ENCODE results near the gene PGAM2. TPM values are rescaled to one million over a fixed set of nuclear protein-coding genes. Genes with fewer than 3 reads are reported as not detected.

PGAM2 gene
- total RNA-seq, 1 experiment from 2014 or later, result not detected

- DNase-seq (ENCODE audit: low read depth), result no peak
These were observed 38.8 kb upstream of the PGAM2 start, which contains the start of gene AEBP1 for GRCh38 chr7:44103923-44104859. TSS of gene AEBP1 (plus strand) at chr7:44104345. CDS start at chr7:44104666, 321 bp downstream.

- no peak for DNase-seq (ENCODE audit: low read depth)
These were observed 38.2 kb upstream of the PGAM2 start for GRCh38 chr7:44103566-44103922.

- DNase-seq (ENCODE audit: low read depth), result no peak
These were observed 37.6 kb upstream of the PGAM2 start for GRCh38 chr7:44102846-44103565.

- peak; percentile 54 for DNase-seq (ENCODE audit: low read depth)
These were observed 36.8 kb upstream of the PGAM2 start for GRCh38 chr7:44101966-44102845.

GRCh38 chr7:44101303-44101965, 36.1 kb upstream of the PGAM2 start:
- no peak for DNase-seq (ENCODE audit: low read depth)

GRCh38 chr7:44100458-44101302, 35.3 kb upstream of the PGAM2 start:
- no peak for DNase-seq (ENCODE audit: low read depth)

- DNase-seq (ENCODE audit: low read depth), result no peak
These were observed 34.3 kb upstream of the PGAM2 start for GRCh38 chr7:44099669-44100068.

GRCh38 chr7:44098092-44099068, 33.0 kb upstream of the PGAM2 start:
- DNase-seq (ENCODE audit: low read depth), result no peak

- DNase-seq (ENCODE audit: low read depth), result no peak
These were observed 31.9 kb upstream of the PGAM2 start for GRCh38 chr7:44097064-44097932.

- DNase-seq (ENCODE audit: low read depth), result no peak
These were observed 31.0 kb upstream of the PGAM2 start for GRCh38 chr7:44096326-44096881.

GRCh38 chr7:44095781-44096180, 30.4 kb upstream of the PGAM2 start:
- no peak for DNase-seq (ENCODE audit: low read depth)

- DNase-seq (ENCODE audit: low read depth), result no peak
These were observed 29.7 kb upstream of the PGAM2 start for GRCh38 chr7:44094883-44095592.

GRCh38 chr7:44094365-44094764, 29.0 kb upstream of the PGAM2 start:
- no peak for DNase-seq (ENCODE audit: low read depth)

- DNase-seq (ENCODE audit: low read depth), result no peak
These were observed 27.8 kb upstream of the PGAM2 start for GRCh38 chr7:44093102-44093641.

- peak; percentile 94 for DNase-seq (ENCODE audit: low read depth)
These were observed 22.8 kb upstream of the PGAM2 start for GRCh38 chr7:44087911-44088838.
